ENCODE data around the gene DYNAP.

- TF ChIP-seq POLR2AphosphoS5 (IDR thresholded peaks at IDR 0.05) (no peak), CTCF (IDR thresholded peaks at IDR 0.05) (no peak), POLR2A (IDR thresholded peaks at IDR 0.05) (no peak)
These were observed 45.2 kb downstream of the DYNAP start for GRCh38 chr18:54636217-54636616.

All from prostate gland (tissue), 2 donors.